ENCODE measurements around the gene PI4K2B.
"Not testable (repeated sequence)": the region's sequence is repeated elsewhere in the genome, so short reads cannot be mapped to it uniquely, and the experiment has no call there.

Gene PI4K2B

GRCh38 chr4:25321703-25322102, 87.9 kb downstream of the PI4K2B start:
- Histone ChIP-seq H3K4me3 (replicated peaks; ENCODE audit: insufficient read depth, low read length) (no peak overlapping the region), H3K27me3 (ENCODE audit: insufficient read depth, poor library complexity, severe bottlenecking) (no peaks in the 10 kb centered on the region), H3K27ac (replicated peaks) (no peak overlapping the region)
- DNase-seq (ENCODE audit: low read depth in 1 of 2, low spot score in 1 of 2) = no peak
- TF ChIP-seq REST (IDR thresholded peaks at IDR 0.05; ENCODE audit: insufficient replicate concordance, low read depth) (no peak), SPI1 (IDR thresholded peaks at IDR 0.05; ENCODE audit: borderline replicate concordance, low read depth) (no peak), GABPA (IDR thresholded peaks at IDR 0.05; ENCODE audit: low read depth) (no peak), CTCF (IDR thresholded peaks at IDR 0.05; ENCODE audit: insufficient read depth, low read length) (no peak), POLR2AphosphoS5 (IDR thresholded peaks at IDR 0.05; ENCODE audit: low read depth) (no peak)

DNA sequence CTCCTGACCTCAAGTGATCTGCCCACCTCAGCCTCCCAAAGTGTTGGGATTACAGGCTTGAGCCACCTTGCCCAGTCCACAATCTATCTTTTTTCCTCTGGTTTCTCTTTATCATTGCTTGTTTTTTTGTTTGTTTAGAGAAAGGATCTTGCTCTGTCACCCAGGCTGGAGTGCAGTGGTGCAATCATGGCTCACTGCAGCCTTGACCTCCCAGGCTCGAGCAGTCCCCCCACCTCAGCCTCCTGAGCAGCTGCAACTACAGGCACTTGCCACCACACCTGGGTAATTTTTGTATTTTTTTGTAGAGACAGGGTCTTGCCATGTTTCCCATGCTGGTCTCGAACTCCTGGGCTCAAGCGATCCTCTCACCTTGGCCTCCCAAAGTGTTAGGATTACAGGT, 94.6 kb downstream of the PI4K2B start:
- DNase-seq (ENCODE audit: low read depth in 1 of 2, low spot score in 1 of 2) = not testable (repeated sequence)

More for the DNA sequence above, 94.6 kb downstream of the PI4K2B start:
- not testable (repeated sequence) for H3K4me3 ChIP-seq (replicated peaks; ENCODE audit: insufficient read depth, low read length); H3K27ac ChIP-seq (replicated peaks); H3K27me3 ChIP-seq (ENCODE audit: insufficient read depth, poor library complexity, severe bottlenecking)

Data from HL-60 (cell line).